22Rv1 (cell line): ENCODE results near the gene PFKFB3.

Source experiments
- H3K27ac ChIP-seq: fragments of 450-650 bp; 2 replicates; pipeline ENCODE4 v1.5.1; 2017
- ZFX ChIP-seq: fragments of 450-650 bp; IDR thresholded peaks from 2 replicates; pipeline ENCODE4 v1.6.1; 2017; ENCODE audit warnings: antibody characterized with exemption, borderline replicate concordance
- TF ChIP-seq, protein P1 (sequence below): fragments of 450-650 bp; IDR thresholded peaks from 2 replicates; pipeline ENCODE4 v1.5.1; 2017; ENCODE audit warnings: mild to moderate bottlenecking

Gene PFKFB3

DNA sequence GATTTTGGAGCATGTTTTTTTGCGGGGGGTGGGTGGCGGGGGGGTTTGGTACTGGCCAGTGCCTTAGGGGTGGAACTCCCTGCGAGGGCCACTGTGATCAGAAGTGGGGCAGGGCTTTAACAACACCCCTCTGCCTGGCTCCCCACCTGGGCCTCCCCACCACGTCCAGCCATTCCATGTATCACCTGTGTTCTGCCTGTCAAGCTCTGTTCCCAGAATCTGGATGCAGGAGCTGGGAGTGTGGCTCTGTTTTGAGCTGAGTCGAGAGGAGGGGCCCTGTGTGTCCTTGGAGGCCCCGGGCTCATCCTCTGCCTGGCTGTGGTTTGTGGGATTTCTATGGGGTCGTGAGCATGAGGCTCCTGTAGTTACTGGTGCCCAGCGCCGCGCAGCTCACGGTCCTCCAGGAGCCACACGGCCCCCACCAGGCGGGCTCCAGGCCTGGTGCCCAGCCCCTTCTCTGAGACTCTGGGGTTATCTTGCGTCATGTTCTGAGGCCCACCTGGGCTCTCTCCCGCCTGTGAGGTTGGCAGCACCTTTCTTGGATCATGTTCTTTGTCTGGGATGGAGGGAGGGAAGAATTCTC is 29.6 kb downstream of the PFKFB3 start:
- H3K27ac ChIP-seq: no peak overlapping the region

DNA sequence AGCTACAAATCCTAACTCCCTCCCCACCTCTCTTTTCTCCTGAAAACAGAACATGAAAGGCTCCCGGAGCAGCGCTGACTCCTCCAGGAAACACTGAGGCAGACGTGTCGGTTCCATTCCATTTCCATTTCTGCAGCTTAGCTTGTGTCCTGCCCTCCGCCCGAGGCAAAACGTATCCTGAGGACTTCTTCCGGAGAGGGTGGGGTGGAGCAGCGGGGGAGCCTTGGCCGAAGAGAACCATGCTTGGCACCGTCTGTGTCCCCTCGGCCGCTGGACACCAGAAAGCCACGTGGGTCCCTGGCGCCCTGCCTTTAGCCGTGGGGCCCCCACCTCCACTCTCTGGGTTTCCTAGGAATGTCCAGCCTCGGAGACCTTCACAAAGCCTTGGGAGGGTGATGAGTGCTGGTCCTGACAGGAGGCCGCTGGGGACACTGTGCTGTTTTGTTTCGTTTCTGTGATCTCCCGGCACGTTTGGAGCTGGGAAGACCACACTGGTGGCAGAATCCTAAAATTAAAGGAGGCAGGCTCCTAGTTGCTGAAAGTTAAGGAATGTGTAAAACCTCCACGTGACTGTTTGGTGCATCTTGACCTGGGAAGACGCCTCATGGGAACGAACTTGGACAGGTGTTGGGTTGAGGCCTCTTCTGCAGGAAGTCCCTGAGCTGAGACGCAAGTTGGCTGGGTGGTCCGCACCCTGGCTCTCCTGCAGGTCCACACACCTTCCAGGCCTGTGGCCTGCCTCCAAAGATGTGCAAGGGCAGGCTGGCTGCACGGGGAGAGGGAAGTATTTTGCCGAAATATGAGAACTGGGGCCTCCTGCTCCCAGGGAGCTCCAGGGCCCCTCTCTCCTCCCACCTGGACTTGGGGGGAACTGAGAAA is 30.4 kb downstream of the PFKFB3 start:
- TF ChIP-seq, protein P1, sequence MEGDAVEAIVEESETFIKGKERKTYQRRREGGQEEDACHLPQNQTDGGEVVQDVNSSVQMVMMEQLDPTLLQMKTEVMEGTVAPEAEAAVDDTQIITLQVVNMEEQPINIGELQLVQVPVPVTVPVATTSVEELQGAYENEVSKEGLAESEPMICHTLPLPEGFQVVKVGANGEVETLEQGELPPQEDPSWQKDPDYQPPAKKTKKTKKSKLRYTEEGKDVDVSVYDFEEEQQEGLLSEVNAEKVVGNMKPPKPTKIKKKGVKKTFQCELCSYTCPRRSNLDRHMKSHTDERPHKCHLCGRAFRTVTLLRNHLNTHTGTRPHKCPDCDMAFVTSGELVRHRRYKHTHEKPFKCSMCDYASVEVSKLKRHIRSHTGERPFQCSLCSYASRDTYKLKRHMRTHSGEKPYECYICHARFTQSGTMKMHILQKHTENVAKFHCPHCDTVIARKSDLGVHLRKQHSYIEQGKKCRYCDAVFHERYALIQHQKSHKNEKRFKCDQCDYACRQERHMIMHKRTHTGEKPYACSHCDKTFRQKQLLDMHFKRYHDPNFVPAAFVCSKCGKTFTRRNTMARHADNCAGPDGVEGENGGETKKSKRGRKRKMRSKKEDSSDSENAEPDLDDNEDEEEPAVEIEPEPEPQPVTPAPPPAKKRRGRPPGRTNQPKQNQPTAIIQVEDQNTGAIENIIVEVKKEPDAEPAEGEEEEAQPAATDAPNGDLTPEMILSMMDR: no peak
- no peak for TF ChIP-seq ZFX
- no peak overlapping the region for H3K27ac ChIP-seq

More for the DNA sequence above, 29.6 kb downstream of the PFKFB3 start:
- TF ChIP-seq, protein P1: no peak
- no peak for TF ChIP-seq ZFX

DNA sequence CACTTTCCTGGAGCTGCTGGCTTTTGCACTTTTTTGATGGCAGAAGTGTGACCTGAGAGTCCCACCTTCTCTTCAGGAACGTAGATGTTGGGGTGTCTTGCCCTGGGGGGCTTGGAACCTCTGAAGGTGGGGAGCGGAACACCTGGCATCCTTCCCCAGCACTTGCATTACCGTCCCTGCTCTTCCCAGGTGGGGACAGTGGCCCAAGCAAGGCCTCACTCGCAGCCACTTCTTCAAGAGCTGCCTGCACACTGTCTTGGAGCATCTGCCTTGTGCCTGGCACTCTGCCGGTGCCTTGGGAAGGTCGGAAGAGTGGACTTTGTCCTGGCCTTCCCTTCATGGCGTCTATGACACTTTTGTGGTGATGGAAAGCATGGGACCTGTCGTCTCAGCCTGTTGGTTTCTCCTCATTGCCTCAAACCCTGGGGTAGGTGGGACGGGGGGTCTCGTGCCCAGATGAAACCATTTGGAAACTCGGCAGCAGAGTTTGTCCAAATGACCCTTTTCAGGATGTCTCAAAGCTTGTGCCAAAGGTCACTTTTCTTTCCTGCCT is 31.1 kb downstream of the PFKFB3 start:
- H3K27ac ChIP-seq: no peak overlapping the region
- no peak for TF ChIP-seq ZFX
- TF ChIP-seq, protein P1: no peak

DNA sequence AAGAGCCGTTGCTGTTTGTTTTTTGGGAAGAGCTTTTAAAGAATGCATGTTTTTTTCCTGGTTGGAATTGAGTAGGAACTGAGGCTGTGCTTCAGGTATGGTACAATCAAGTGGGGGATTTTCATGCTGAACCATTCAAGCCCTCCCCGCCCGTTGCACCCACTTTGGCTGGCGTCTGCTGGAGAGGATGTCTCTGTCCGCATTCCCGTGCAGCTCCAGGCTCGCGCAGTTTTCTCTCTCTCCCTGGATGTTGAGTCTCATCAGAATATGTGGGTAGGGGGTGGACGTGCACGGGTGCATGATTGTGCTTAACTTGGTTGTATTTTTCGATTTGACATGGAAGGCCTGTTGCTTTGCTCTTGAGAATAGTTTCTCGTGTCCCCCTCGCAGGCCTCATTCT is 31.6 kb downstream of the PFKFB3 start:
- TF ChIP-seq ZFX: no peak
- TF ChIP-seq, protein P1: no peak
- H3K27ac ChIP-seq: no peak overlapping the region

DNA sequence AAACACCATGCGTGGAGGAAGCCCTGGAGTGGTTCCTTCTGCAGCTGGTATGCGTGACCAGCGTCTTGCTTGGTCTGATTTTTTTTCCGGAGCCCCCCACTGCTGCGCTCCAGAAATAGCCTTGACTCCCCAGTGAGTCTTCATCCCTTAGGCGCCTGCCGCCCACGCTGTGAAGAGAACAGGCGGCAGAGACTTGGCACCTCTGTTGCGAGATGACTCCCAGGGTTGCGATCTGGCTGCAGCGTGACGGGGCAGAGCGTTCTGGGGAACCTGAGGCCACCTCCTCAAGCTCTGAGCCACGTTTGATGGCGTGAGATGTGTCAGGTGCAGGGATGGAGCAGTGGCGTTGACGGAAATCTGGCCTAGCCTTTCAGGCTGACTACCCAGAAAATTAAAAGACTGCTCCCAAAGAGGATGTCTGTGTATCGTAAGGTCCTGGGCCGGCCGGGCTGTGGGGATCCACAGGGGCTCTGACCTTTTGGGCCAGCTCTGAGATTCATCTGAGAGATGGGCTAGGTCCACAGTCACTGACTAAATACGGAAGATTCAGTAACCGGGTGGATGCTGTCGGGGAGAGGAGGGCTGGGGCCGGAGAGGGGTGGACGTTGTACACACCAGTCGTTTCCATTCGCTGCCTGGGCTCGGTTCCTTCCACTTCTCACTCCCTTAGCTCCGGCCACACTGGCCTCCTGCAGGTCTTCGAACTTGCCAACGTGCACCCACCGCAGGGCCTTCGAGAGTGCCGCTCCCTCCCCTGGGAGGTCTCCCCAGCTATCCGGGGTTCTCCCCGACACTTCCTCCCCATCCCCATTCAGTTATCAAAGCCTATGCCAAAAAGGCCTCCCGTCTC is 33.8 kb downstream of the PFKFB3 start:
- no peak overlapping the region for H3K27ac ChIP-seq
- TF ChIP-seq, protein P1: no peak
- TF ChIP-seq ZFX: no peak

DNA sequence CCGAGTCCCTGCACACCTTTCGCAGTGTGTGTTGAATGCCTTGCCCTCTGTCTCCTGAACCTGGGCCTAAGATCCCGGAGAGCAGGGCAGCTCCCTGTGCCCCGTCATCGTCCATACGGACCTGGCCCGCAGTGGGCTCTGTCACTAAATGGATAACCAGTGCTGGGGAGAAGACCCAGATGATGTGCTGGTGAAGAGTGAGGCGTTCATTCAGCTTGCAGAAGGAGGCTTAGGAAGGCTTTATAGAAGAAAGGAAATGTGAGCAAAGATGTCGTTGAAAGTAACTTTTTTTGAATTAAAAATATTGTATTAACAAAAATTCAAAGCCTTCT is 34.4 kb downstream of the PFKFB3 start:
- H3K27ac ChIP-seq: no peak overlapping the region
- TF ChIP-seq ZFX: no peak
- TF ChIP-seq, protein P1: no peak

DNA sequence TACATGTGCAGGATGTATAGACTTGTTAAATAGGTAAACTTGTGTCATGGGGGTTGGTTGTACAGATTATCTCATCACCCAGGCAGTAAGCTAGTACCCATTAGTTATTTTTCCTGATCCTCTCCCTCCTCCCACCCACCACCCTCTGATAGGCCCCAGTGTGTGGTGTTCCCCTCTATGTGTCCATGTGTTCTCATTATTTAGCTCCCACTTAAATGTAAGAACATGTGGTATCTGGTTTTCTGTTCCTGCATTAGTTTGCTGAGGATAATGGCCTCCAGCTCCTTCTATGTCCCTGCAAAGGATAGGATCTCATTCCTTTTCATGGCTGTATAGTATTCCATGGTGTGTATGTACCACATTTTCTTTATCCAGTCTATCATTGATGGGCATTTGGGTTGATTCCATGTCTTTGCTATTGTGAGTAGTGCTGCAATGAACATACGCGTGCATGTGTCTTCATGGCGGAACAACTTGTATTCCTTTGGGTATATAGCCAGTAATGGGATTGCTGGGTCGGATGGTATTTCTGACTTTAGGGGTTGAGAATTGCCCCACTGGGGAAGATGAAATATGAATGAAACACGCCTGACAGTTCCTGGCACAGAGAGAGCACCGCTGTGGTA is 36.0 kb downstream of the PFKFB3 start:
- H3K27ac ChIP-seq: 0 out of 2 replicates have a peak overlapping the region, but pooled peaks have one; percentile 4
